ENCODE results near the gene FRMD4B.

FRMD4B gene

GRCh38 chr3:69371816-69372215, 14.1 kb downstream of the FRMD4B start:
- no peak for DNase-seq
- in situ Hi-C loops (cut with HindIII; ENCODE audit: low pct_ligation_motif_present, low pct_unique_long_range_greater_than_20kb, low sequenced_read_pairs) = no loop called here

DNA sequence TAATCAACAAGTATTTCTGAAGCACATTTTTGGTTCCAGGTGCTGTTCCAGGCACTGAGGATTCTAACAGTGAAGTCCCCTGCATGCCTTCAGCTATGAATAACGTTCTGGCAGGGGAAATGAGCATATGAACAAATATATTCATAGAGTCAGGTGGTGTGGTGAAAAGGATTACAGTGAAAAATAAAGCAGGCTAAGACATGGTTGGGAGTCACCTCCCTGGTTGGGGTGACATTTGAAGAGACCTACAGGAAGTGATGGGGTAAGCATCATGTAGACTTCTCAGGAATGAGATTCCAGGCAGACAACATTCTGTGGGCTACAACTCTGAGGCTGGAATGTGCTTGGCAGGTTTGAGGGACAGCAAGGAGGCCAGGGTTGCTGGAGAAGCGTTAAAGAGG, 15.0 kb downstream of the FRMD4B start:
- no peak for DNase-seq
- in situ Hi-C loops (cut with HindIII; ENCODE audit: low pct_ligation_motif_present, low pct_unique_long_range_greater_than_20kb, low sequenced_read_pairs) = no loop called here

GRCh38 chr3:69370156-69370883, 15.6 kb downstream of the FRMD4B start:
- no peak for DNase-seq
- in situ Hi-C loops (cut with HindIII; ENCODE audit: low pct_ligation_motif_present, low pct_unique_long_range_greater_than_20kb, low sequenced_read_pairs) = no loop called here

GRCh38 chr3:69368129-69368741, 17.7 kb downstream of the FRMD4B start:
- DNase-seq = no peak
- in situ Hi-C loops (cut with HindIII; ENCODE audit: low pct_ligation_motif_present, low pct_unique_long_range_greater_than_20kb, low sequenced_read_pairs) = no loop called here

DNA sequence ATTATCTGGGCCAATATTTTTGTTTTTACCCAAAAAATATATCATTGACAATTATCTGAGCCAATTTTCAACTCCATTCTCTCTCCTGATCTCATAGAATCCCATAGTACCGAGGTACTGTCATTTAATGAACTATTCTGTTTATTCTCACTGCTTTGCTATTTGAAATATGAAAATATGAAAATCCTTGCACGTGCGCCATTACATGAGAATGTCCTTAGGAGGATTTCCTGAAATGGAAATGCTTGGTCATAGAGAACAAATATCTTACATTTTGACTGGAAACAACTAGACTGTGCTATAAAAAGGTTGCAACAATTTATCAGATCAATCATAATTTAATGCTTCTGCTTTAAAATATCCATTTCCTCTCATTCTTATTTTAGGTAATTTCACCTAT, 18.3 kb downstream of the FRMD4B start:
- in situ Hi-C loops (cut with HindIII; ENCODE audit: low pct_ligation_motif_present, low pct_unique_long_range_greater_than_20kb, low sequenced_read_pairs) = no loop called here
- no peak for DNase-seq

DNA sequence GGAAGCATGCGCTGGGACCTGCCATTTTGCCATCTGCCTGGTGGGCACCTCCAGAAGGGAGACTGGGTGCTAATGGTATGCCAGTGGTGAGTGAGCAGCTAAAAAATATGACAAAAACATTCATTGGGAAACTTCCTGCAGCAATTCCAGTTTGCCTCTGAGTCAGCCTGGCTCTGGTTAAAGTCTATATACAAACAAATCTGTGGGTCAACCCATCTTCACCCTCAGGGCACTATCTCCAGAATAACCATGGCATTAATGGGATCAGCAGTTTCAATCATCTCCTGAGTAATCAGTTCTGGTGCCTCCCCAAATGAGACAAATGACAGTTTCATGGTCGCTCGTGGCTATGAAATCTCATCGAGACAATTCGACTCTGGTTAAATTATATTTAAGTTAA, 21.5 kb downstream of the FRMD4B start:
- in situ Hi-C loops (cut with HindIII; ENCODE audit: low pct_ligation_motif_present, low pct_unique_long_range_greater_than_20kb, low sequenced_read_pairs) = no loop called here
- no peak for DNase-seq

DNA sequence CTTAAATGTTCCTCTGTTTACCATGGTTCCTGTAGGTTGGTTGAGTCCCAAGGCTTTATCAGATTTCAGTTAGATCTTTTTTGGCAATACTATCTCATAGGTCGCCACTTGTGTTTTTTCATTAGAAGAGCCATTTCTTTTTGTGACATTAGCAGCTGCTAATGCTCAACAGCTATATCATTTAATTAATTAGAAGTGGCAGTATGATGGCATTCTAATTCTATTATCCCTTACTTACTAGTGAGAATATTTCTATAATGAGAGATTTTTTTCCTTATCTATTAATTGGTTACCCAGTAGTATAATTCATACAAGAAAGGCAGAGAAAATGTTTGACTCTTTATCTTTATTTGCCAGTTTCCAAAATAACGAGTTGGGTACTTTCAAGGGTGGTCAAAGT, 25.2 kb downstream of the FRMD4B start:
- in situ Hi-C loops (cut with HindIII; ENCODE audit: low pct_ligation_motif_present, low pct_unique_long_range_greater_than_20kb, low sequenced_read_pairs) = no loop called here
- no peak for DNase-seq

DNA sequence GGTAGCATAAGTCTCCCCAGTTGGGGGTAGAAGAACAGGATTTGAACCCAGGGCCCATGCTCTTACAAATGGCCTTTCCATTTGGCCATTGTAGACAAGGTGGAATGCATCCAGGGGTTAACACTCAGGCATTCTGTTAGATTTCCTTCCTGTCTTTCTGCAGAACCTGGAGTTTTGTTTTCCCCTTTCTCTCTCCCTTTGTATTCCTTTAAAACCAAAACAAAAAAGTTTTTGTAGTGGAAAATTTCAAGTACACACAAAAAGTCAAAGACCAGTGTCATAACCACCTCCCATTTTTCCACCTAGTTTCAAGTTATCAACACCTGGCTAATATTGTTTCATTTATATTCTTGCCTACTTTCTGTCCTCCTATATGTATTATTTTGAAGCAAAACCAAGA, 26.0 kb downstream of the FRMD4B start:
- DNase-seq = no peak
- in situ Hi-C loops (cut with HindIII; ENCODE audit: low pct_ligation_motif_present, low pct_unique_long_range_greater_than_20kb, low sequenced_read_pairs) = no loop called here

GRCh38 chr3:69359339-69359893, 26.5 kb downstream of the FRMD4B start:
- in situ Hi-C loops (cut with HindIII; ENCODE audit: low pct_ligation_motif_present, low pct_unique_long_range_greater_than_20kb, low sequenced_read_pairs) = no loop called here
- no peak for DNase-seq

DNA sequence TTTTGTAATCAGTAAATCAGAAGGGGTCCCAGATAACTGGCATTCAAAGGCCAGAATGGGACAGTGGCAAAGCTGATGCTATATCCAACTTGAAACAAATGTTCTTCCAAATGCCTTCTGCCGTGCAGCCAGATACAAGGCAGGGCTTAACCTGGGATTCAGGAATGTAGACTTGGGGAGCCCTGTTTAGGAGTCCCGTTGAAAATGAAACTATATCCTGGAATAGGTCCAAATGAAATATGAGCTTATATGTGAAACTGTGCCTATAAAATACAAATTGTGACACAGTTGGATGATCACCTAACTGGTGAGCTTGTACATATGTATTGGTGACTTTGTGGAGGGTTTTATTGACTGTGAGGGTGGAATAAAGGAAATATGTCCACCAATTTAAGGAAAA, 28.7 kb downstream of the FRMD4B start:
- no peak for DNase-seq
- in situ Hi-C loops (cut with HindIII; ENCODE audit: low pct_ligation_motif_present, low pct_unique_long_range_greater_than_20kb, low sequenced_read_pairs) = no loop called here

- no peak for DNase-seq
- in situ Hi-C loops (cut with HindIII; ENCODE audit: low pct_ligation_motif_present, low pct_unique_long_range_greater_than_20kb, low sequenced_read_pairs) = no loop called here
Observed at GRCh38 chr3:69354948-69355347, 30.9 kb downstream of the FRMD4B start.

- in situ Hi-C loops (cut with HindIII; ENCODE audit: low pct_ligation_motif_present, low pct_unique_long_range_greater_than_20kb, low sequenced_read_pairs) = no loop called here
- no peak for DNase-seq
Observed at GRCh38 chr3:69353503-69353902, 32.4 kb downstream of the FRMD4B start.

- DNase-seq = no peak
- in situ Hi-C loops (cut with HindIII; ENCODE audit: low pct_ligation_motif_present, low pct_unique_long_range_greater_than_20kb, low sequenced_read_pairs) = no loop called here
Observed at GRCh38 chr3:69353088-69353478, 32.8 kb downstream of the FRMD4B start.

GRCh38 chr3:69352305-69353087, 33.4 kb downstream of the FRMD4B start:
- DNase-seq = no peak
- in situ Hi-C loops (cut with HindIII; ENCODE audit: low pct_ligation_motif_present, low pct_unique_long_range_greater_than_20kb, low sequenced_read_pairs) = no loop called here

GRCh38 chr3:69343875-69344274, 42.0 kb downstream of the FRMD4B start:
- no peak for DNase-seq
- in situ Hi-C loops (cut with HindIII; ENCODE audit: low pct_ligation_motif_present, low pct_unique_long_range_greater_than_20kb, low sequenced_read_pairs) = no loop called here

DNA sequence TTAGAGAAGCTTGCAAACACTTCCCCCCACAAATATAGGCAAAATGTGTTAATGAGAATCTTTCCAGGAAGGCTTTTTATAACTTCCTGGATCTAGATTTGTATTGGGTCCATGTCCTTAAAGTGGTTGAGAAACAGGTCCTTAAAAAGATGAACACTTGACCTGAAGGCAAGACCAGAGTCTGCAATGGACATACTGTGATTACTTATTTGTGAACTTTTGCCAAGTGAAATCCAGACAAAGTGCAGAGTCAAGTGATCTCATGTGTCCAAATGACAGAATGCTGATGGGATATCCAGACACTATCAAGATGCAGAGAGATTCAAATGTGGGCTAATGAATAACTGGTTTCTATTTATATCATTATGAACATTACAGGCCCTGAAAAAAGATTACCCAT, 43.8 kb downstream of the FRMD4B start:
- no peak for DNase-seq
- in situ Hi-C loops (cut with HindIII; ENCODE audit: low pct_ligation_motif_present, low pct_unique_long_range_greater_than_20kb, low sequenced_read_pairs) = no loop called here

DNA sequence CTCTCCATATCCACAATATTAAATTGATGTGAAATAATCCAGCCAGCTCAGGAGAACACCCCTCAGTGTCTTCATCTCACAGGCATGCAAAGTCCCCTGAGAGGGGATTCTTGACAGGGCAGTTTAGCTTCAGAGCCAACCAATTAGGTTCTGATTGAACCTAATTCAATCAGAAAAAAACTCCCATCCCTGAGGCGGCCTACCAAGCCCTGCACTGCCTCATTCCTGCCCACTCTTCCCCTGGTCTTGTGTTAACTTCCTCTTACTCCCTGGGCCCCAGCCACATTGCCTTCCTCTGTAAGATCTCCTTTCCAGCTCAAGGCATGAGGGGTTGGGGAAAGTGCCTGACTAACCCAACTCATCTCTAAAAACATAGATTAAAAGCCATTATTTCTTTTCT, 46.1 kb downstream of the FRMD4B start:
- in situ Hi-C loops (cut with HindIII; ENCODE audit: low pct_ligation_motif_present, low pct_unique_long_range_greater_than_20kb, low sequenced_read_pairs) = no loop called here

DNA sequence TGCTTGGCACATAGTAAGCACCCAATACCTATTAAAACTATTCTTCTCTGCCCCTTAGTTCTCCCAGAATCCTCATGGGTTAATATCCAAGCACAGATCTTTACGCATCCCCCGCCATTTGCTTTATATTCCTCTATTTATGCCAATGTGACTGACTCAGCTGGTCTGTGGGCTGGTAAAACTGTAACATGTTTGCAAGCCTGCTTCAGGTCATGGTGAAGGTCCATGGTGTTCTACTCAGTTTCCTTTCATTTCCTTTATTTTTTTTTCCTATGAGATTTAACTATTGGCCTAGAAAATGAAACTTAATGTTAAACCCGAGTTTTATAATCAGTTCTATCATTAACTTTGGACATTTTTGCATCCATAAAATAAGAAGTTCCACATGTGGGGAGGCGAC, 47.0 kb downstream of the FRMD4B start:
- no peak for DNase-seq
- in situ Hi-C loops (cut with HindIII; ENCODE audit: low pct_ligation_motif_present, low pct_unique_long_range_greater_than_20kb, low sequenced_read_pairs) = no loop called here

More for the DNA sequence above, 46.1 kb downstream of the FRMD4B start:
- DNase-seq = no peak

DNA sequence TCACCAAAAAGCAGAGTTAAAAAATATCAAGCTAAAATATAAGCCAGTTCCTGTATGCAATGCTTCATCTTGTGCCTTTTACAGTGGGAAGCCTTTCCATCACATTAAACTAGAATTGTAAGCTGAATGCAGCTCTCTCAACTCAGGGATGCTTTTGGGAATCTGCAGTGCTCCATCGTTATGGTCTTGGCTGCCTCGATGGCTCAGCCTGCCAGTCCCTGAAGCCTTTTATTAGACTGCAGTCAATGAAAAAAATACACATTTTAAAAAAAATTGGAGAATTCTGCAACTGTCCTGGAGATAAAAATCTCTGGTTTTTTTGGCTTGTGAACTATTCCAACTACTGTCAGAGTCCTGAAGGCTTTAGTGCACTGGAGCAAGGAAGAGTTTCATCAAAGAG, 53.0 kb downstream of the FRMD4B start:
- DNase-seq = no peak
- in situ Hi-C loops (cut with HindIII; ENCODE audit: low pct_ligation_motif_present, low pct_unique_long_range_greater_than_20kb, low sequenced_read_pairs) = no loop called here
